GM10266 (cell line): ENCODE data around the gene NHSL1.

Source experiments
- DNase-seq: peaks from one replicate; pipeline ENCODE4 v3.0.0; 2012; ENCODE audit errors: extremely low spot score
- TF ChIP-seq, protein P1 (sequence below): IDR thresholded peaks from 2 replicates; pipeline ENCODE4 v1.5.1; 2012; ENCODE audit warnings: mild to moderate bottlenecking, low read depth; ENCODE audit not compliant: control insufficient read depth, insufficient read depth; ENCODE audit errors: missing control alignments

NHSL1 gene

DNA sequence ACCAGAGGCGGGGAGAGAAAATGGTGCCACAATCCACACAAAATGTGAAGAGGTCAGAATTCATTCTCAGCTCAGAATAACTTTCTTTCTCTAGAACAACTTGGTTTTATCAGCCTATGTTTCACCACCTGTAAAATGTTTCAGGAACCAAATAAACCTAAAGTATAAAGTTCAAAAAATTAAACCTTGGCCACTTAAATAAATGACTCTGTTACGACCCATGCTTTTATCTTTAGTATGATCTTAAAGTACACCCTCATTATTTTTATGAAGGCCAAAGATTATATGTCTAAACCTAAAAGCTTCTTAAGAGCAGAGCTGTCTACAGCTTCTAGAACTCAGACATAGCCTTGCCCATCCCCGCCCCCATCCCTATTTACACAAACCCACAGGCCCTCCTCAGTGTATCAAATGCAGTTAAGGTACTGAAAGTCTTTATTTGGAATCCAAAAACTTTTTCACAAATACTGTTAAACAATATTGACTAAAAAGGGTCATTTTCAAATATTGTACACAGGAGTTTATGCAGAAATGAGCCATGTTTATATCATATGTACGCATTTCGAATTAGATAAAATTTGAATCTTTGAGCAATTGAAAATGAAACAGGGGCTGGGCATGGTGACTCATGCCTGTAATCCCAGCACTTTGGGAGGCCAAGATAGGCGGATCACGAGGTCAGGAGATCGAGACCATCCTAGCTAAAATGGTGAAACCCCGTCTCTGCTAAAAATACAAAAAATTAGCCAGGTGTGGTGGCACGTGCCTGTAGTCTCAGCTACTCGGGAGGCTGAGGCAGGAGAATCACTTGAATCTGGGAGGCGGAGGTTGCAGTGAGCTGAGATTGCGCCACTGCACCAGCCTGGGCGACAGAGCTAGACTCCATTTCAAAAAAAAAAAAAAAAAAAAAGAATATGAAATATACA lies 5.7 kb upstream of the NHSL1 start:
- no peak for DNase-seq
- TF ChIP-seq, protein P1, sequence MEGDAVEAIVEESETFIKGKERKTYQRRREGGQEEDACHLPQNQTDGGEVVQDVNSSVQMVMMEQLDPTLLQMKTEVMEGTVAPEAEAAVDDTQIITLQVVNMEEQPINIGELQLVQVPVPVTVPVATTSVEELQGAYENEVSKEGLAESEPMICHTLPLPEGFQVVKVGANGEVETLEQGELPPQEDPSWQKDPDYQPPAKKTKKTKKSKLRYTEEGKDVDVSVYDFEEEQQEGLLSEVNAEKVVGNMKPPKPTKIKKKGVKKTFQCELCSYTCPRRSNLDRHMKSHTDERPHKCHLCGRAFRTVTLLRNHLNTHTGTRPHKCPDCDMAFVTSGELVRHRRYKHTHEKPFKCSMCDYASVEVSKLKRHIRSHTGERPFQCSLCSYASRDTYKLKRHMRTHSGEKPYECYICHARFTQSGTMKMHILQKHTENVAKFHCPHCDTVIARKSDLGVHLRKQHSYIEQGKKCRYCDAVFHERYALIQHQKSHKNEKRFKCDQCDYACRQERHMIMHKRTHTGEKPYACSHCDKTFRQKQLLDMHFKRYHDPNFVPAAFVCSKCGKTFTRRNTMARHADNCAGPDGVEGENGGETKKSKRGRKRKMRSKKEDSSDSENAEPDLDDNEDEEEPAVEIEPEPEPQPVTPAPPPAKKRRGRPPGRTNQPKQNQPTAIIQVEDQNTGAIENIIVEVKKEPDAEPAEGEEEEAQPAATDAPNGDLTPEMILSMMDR = no peak

DNA sequence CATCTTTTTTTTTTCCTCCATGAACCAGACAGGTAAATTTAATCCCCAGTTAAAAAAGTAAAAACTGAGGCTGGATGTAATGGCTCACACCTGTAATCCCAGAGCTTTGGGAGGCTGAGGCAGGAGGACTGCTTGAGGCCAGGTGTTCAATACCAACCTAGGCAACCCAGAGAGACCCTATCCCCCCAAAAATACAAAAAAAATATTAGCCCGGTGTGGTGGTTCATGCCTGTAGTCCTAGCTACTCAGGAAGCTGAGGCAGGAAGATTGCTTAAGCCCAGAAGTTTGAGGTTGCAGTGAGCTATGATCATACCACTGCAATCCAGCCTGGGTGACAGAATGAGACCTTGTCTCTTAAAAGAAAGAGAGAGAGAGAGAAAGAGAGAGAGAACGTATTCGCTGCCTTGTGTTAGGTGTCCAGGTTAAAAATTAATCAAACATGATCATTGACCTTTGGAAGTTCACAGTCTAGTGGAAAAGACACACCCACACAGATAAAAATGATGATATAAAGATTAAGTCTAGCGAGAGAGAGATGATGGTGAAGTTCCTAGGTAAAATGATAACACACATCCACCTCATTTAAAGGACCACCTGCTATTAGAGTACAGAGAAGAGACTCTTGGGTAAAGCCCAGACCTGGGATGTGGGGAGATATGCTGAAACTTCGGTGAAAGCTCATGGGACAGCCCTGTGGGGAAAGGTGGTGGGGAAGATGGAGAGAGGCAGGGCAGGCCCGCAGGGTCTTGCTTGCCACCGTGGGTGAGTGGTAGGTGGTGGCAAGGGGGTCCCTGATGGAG lies 4.8 kb upstream of the NHSL1 start:
- DNase-seq = no peak
- TF ChIP-seq, protein P1 = no peak

DNA sequence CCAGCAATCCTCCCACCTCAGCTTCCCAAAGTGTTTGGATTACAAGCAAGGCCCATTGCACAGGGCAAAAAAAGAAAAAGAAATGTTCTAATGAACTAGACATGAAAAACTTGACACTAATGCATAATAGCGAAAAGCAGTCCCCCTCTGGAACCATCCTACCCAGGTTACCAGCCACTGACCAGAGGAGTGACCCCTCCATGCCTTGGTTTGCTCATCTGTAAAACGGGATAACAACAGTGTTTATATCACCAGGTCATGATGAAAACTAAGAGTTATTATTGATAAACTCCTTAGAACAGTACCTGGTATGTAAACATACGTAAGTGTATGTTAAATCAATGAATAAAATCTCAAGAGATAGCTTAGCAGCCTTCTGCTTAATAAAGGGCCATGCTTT lies 3.3 kb upstream of the NHSL1 start:
- DNase-seq = no peak
- TF ChIP-seq, protein P1 = no peak

DNA sequence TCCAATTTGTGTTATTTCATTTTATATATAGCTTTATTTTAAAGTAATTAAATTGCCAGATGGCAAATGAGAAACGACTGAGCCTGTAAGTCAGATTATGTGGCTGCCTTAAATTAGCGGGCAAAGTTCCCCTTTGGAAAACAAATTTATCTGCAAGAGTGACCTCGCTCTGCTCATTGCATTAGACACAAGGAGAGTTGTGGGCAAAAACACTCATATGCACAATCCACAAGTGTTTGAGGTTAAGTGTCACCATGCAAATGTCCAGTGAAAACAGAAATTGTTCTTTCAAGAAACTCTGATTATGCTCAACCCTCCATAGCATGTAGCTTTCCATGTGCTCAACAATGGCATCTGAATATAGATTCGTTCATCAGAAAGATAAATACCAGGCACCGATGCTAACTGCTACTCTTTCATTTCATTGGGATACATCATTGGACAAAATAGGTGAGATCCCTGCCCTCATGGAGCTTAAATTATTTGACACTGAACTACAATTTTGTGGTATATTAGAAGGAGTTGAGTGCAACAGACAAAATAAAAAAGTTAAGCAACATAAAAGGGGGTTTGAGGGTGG lies 1.7 kb upstream of the NHSL1 start:
- TF ChIP-seq, protein P1 = no peak
- no peak for DNase-seq

DNA sequence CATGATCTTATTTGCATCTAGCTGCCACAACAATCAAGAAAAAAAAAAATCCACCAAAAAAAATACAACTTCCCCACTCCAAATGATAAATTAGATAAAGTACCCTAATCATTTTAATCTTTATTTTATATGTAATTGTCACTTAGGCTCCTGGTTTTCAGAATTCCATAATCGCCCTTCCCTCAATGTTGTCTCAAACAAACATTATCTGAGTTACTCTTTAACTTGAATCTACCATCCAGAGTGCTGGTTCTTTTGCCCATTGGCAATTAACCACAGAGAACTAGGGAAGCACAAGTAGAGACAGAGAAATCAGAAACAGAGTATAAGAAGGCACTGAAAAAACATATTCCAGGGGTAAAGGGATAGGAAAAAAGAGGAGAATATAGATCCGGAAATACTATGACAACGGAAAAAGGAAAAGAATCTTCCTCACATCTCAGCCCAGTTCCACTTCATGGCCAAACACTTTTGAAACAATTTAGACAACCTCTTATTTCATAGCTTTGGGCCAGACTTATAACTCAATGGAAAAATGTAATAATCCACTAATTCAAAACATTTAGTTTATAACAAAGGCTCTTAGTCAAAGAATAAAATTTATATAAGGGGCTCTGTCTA lies 861 bp upstream of the NHSL1 start:
- DNase-seq = no peak

DNA sequence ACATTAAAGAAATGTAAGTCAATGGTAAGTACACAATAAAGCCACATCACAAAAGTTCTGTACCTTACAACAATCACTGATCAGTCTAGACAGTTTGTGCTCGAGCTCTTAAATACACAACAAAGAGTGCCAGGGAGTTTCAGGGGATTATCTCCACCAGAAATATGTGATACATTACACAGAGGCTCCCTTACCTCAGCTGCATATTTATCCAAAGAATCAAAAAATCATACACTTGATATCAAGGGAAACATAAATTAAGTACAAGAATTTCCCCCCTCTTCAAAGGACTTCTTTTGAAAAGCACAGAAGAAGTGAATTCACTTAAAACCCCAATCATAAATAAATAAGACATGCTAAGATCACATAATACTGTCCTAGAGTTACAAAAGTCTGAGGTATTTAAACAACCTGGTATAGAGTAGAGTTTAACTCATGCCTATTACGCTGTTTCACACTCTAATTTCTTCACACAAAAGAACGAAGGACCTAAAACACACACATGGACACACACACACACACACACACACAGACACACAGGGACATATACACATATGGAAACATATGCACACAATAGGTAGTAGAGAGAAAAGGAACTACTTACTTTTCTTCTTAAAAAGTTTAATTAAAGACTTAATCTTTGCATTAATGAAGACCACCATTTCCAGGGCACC lies 528 bp downstream of the NHSL1 start:
- no peak for DNase-seq
- TF ChIP-seq, protein P1 = no peak

More for the DNA sequence above, 861 bp upstream of the NHSL1 start:
- TF ChIP-seq, protein P1 = no peak
